Stimulated activated CD4-positive, alpha-beta T cell treated with anti-CD3 and anti-CD28 coated beads, Interleukin-15, amount 100 ng/mL, for 24 hours (primary cell): ENCODE results near the gene TMC7.
A peak's percentile ranks its signal among the peaks of the same experiment; 100 is the strongest.

Experiments used
- DNase-seq: peaks from one replicate; pipeline ENCODE4 v3.0.0-alpha.2; 2020

Gene TMC7

DNA sequence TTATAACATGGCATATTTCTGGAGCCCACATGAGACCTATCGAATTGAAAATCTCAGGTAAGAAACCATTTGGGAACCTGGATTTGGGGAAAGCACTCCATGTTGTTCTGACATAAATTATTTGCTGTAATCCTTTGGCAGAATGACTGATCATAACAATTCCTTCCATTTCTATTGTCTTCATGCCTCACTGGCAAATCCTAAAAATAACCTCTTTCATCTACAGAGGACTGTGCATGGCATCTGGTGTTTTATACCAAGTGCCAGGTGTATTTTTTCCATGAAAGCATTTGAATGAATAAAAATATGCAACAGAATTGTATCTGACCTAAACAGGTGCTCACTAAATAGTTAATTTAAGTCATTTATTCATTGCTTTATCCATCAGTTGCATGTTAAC is 50.0 kb downstream of the TMC7 start:
- no peak for DNase-seq

DNA sequence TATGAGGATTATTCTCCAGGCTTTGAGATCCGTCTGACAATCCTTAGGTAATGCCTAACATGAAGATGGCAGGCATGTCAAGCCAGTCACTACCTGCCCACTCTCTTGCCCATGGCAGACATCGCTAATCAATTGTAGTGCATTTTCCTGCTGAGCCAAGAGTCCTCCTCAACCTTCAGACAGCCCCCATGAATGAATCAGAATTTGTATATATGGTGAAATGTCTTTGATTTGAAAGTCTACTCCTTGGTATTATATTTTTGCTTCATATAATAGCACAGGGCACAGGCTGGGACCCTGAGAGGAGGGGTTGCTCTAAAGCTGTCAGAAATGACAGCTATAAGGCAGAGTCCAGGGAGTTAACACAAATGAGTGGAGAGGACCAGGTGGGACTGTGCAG is 56.7 kb downstream of the TMC7 start:
- DNase-seq = no peak

DNA sequence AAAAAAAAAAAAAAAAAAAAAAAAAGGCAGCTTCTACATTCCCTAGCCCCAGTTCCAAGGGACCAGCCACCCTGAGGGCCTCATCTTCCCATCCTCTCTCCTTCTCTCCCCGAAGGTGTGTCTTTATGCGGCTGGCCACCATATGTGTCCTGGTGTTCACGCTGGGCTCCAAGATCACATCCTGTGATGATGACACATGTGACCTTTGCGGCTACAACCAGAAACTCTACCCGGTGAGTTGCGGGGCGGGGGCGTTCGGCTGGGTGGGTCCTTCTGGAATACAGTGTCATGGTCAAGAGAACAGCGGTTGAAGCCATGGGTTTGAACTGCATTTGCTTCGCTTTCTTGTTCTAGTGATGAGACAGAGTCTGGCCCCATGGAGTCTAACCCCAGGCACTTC is 61.0 kb downstream of the TMC7 start:
- DNase-seq = no peak

DNA sequence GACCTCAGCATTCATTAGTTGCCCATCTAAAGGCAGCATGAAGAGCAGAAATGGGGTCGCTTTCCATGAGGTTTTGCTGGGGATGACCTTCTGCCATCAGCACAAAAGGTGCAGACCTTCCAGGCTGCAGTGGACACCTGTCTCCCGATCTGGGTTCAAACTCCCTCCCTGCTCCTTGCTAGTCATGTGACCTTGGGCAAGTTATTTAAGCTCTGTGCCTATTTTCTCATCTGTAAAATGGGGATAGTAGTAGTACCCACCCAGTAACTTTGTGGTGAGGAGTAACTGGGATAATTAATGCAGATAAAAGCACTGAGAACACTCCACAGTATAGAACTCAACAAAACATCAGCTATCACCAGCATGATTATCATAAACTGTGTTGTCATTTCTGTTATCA is 62.3 kb downstream of the TMC7 start:
- no peak for DNase-seq

- DNase-seq = no peak
These were observed 79.0 kb downstream of the TMC7 start for GRCh38 chr16:19062706-19063105.

DNA sequence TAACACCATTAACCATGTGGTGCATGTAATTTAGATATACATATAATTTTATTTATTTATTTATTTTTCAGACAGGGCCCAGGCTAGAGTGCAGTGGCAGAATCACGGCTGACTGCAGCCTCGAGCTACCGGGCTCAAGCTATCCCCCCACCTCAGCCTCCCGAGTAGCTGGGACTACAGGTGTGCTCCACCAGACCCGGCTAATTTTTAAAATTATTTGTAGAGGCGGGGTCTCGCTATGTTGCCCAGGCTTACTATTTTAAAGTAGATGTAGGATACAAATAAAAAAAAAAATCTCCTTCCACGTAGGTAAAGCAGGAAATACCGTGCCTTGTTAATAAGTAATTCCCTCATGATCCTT is 83.2 kb downstream of the TMC7 start:
- no peak for DNase-seq

DNA sequence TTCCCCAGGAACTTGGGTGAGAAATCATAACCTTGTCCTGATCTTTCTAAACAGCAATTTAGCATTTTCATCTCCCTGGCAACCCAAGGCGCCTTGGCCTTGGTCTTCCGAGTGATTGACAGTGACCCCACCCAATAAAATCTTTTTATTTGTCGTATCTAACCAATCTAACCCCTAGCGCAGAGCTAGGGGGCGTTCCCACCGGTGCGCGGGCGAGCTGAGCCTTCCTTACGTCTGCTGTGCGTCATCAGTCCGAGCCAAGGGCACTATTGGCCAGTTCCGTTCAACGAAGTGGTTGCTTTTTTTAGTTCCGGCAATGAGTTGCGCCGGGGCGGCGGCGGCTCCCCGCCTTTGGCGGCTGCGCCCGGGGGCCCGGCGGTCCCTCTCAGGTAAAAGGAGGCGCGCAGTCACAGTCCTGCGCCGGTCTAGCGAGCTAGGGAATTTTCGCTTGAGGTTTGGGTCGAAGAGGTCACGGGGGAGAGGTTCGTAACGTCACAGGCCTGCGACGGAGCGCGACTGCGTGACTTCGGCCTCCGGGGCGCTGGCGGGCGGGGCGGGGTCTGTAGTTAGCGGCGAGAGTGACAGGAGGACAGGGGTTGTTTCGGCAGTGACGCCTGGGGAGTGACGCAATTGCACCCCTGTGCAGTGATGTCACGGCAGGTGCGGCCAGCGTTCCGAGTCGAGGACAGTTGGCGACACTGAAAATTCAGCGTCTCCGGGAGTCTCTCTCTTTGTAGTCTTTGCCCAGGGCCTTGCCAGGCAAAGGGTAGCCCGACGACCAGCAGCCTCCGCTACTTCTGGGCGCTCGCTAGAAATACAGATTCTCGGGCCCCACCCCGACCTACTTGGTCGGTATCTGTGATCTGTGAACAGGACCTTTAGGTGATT is 83.9 kb downstream of the TMC7 start, which contains the start of gene COQ7:
Gene COQ7, plus strand, starts transcription at position 266 of the 888 bp plus-strand sequence. Its CDS starts 51 bp downstream, at position 317.
- DNase-seq = peak; percentile 99

GRCh38 chr16:19068237-19068815 is 84.6 kb downstream of the TMC7 start:
- DNase-seq = no peak

DNA sequence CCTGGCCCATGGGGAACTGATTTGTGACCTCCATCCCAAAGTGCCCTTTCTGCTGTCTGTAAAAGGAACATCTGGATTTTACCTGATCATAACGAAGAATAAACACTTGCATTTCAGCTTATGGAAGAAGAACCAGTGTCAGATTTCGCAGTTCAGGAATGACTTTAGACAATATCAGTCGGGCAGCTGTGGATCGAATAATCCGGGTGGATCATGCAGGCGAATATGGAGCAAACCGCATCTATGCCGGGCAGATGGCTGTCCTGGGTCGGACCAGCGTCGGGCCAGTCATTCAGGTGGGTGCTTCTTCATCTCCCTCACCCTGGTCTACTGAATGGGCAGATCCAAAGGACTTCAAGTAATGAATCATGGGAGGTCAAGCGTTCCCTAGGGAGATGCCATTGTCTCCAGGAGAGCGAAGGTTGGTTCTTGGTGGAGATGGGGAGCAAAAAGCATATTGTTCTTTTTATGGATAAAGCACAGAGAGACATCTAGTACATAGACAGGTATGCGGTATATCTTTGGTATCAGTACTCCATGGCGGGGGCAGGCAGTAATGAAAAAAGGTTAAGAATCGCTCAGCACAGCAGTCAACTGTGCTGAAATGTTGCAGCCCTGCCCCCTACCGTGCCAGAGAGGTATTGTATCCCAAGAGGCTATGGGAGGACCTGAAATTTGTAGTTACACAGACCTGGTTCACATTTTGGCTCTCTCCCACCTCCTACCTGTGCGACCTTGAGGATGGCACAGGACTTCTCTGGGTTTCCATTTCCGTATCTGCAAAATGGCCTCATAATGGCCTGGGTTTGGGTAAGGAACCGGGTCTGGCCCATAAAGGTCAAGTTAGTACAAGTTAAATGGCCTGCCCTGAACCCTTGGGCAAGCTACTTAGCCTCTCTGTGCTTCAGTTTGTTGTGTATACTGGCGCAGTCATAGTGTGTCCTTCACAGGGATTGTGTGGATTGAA is 88.4 kb downstream of the TMC7 start:
- peak; percentile 75 for DNase-seq

- DNase-seq = no peak
These were observed 89.6 kb downstream of the TMC7 start for GRCh38 chr16:19073344-19073743.

DNA sequence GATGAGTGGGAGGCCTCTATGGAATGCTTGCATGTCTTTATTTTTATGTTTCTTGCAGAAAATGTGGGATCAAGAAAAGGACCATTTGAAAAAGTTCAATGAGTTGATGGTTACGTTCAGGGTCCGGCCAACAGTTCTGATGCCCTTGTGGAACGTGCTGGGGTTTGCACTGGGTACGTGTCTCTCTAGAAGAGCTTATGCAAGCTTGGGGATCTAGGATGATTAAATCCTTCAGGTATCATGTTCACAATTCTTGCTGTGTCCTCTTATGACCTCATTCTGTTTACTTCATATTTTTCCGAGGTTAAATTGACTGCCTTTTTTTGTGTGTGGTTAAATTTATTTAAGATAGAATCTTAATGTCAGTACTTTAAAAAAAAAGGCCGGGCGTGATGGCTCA is 90.1 kb downstream of the TMC7 start:
- DNase-seq = no peak

GRCh38 chr16:19075511-19075910 is 91.8 kb downstream of the TMC7 start:
- DNase-seq = no peak

DNA sequence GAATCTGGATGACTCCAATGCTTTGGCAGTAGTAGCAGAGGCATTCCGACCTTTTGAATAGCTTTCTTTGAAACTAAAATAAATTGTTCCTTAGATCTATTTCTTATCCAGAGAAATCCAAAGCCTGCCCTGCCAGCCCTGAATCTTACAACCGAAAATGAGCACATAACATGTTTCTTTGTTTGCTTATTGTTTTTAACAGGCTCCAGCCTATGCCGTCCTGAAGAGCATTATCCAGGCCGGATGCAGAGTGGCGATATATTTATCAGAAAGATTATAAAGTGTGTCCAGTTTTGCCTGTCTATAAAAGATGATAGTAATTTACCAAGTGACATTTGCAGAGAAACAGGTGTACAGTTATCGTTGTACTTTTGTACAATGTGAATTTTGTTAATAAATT is 94.1 kb downstream of the TMC7 start:
- no peak for DNase-seq

DNA sequence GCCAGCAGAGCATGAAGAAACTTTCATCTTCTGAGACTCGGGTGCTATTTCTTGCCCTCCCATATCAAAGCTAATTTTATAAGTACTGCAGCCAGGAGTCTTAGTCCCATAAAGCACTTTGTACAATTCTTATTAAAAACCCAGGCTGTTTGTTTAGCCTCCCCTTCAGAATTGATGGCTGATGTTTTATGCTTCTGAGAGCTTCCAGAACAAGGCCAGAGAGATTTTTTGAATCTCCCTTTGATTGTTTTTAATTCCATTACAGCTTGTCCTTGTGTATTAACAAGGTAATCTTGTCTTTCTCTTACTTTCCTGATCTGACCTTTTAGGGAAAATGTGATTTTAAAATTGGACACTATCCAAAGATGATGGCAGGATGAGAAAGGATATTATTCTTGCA is 99.9 kb downstream of the TMC7 start:
- DNase-seq = no peak

- no peak for DNase-seq
These were observed 100.4 kb downstream of the TMC7 start for GRCh38 chr16:19084139-19084538.

- DNase-seq = no peak
These were observed 101.1 kb downstream of the TMC7 start for GRCh38 chr16:19084879-19085278.

GRCh38 chr16:19085679-19086200 is 102.0 kb downstream of the TMC7 start:
- DNase-seq = no peak

- DNase-seq = peak; percentile 85
These were observed 102.8 kb downstream of the TMC7 start for GRCh38 chr16:19086322-19087199.

DNA sequence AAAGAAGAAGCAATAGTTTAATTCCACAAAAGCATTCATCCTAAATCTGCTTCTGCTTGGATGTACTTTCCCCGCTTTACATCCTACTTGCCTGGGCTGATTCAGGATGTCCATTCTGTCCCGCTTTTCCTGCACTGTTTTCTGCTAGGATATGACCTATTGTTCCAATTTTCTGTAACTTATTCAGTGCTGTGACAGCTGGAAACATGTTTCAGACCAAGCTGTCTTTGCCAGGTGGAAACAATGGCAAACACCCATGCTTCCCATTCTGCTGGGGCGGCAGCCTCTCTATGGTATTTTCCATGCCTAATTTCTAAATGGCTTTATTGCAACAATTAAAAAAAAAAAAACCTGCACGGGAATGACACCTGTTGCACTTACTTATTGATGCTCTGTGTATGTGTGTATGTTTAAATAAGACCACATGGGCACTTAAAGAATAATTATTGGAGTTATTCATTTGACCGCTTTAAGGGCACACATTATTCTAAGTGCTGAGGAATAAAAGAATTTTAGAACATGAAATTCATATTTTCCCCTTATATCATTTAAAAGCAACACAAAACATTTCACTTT is 104.7 kb downstream of the TMC7 start:
- no peak for DNase-seq

DNA sequence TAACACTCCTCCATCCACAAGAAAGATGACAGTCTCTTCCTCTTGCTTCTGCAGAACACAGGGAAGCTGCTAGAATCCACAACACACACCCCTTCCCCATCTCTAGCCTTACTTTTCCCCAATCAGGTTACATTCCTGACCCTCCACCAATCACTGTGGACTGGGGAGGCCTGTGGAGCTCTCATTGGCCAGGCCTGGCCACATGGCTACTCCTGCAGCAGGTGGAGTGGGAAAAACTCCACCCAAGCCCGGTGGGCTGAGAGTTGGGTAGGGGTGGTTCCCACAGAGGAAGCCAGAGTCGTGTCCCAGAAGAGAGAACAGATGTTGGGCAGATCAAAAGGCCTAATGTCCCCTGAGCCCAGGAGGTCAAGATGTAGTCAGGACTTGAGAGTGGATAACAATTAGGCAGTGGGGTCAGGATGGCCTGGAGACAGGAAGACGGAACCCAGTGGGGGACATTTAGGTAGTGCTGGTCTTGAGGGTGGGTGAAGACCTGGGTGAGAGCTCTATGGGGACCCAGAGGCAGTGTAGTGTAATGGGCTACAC is 105.7 kb downstream of the TMC7 start:
- no peak for DNase-seq

GRCh38 chr16:19090916-19091315 is 107.2 kb downstream of the TMC7 start:
- no peak for DNase-seq
